Subcutaneous adipose tissue (tissue), 4 donors: ENCODE results near the gene LCNL1. TPM values are rescaled to one million over a fixed set of nuclear protein-coding genes. Genes with fewer than 3 reads are reported as not detected.

Experiments
- CTCF ChIP-seq: fragments of 450-650 bp; IDR thresholded peaks from one replicate; pipeline ENCODE4 v1.5.1; 2016; ENCODE audit warnings: low read depth, mild to moderate bottlenecking, control low read depth, antibody characterized with exemption, moderate library complexity
- total RNA-seq, 4 donors: library from RNA; depleted of rRNA; stranded (reverse); fragments of >200 nt; gene quantifications; one replicate each; pipeline ENCODE4 v1.1.0, GENCODE V29; 2016

The LCNL1 gene
- total RNA-seq, 4 donors from 2014 or later = not detected

- no peak for TF ChIP-seq CTCF
These were observed 42.7 kb downstream of the LCNL1 start for GRCh38 chr9:137025517-137025966.

GRCh38 chr9:137026384-137026783 is 43.6 kb downstream of the LCNL1 start:
- TF ChIP-seq CTCF = no peak

DNA sequence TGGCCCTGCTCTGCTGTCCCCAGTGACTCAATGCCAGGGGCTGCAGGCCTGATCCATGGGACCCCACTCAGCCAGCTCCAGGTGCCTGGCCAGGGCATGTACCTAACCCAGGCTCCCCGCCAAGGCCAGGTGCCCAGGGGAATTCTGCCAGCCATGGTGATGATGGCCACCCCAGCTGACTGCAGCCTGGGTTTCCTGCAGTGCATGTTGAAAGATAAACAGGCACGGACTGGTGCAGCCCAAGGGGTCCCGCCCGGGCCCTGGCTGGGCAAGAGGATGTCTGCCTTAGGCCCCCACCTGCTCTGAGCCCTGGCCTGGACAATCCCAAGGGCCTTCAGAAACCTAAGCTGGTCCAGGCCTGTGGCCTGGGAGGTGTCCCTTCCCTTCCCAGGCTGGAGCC is 44.0 kb downstream of the LCNL1 start:
- TF ChIP-seq CTCF = no peak

DNA sequence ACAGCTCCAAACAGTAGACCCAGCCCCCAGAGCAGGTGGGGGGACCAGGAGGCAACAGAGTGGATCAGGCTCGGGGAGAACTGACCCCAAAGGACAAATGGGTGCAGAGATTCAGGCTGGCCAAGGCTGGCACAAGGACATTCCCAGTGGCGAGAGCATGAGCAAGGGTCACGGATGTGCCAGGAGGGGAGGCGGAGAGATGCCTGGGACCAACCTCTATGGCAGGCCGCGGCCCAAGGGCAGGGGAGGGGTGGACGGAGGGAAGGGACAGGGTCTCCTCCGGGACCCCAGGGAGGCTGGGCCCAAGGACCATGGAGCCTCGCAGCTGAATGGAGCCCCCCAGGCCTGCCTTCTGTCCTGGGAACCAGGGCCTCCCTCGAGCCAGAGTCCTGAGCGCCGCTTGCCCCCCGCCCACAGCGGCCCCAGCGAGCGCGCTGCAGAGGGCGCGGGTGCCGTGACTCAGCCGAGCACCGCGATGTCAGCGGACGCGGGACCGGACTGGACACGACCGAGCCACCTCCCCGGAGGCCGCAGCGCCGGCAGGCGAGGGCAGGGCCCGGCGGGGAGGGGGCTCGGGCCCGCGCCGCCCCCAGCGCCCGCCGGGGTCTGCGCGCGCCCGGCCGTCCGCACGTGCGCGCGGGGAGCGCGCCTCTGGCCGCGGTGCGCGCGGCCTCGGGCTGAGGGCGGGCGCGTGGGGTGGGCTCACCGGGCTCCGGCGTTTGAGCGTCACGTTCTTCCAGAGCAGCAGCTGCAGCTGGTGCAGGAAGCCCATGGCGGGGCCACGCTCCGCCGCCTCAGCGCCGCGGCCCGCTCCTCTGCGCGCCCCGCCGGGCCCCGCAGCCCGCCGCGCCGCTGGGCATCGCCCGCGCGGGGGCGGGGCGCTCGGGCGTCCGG is 44.8 kb downstream of the LCNL1 start, which contains the start of gene ABCA2:
Gene ABCA2 (minus strand): TSS at position 869 of the 894 bp plus-strand sequence. CDS start 97 bp downstream, at position 772.
- no peak for TF ChIP-seq CTCF

GRCh38 chr9:137028263-137029057 is 45.7 kb downstream of the LCNL1 start:
- TF ChIP-seq CTCF = no peak

DNA sequence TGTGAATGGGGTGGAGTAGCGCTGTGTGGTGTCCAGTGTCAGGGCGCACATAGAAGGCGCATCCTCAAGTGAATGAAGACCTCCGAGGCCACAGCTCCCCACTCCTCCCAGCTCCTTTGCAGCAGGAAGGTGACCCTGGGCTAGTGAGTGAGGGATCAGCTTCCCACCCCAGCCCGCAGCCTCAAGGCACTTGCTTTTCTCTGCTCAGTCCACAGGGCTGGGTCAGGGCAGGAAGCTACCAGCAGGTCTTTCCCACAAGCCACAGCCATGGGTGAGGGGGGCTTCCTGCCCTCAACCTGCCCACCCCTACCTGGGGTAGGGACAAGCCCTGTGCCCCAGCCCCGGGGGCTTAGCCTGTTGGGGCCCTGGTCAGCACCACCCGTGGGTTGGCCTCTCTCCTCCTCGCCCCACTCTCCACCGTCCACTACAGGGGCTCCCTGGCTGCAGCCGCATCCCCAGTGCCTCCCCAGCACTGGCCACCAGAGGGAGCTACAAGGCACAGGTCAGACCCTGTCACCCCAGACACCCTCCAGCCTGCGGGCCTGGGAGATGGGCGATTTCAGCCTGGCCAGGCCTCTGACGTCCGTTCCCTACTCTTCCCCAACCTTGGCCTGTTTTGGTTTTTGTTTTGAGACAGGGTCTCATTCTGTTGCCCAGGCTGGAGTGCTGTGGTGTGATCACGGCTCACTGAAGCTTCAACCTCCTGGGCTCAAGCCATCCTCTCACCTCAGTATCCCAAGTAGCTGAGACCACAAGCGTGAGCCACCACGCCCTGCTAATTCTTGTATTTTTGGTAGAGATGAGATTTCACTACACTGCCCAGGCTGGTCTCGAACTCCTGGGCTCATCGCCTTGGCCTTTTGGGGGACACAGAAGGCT is 46.5 kb downstream of the LCNL1 start:
- TF ChIP-seq CTCF = no peak
